Kidney (tissue), 14 donors: ENCODE data around the gene HSD11B1L. TPM values are rescaled to one million over a fixed set of nuclear protein-coding genes. Genes with fewer than 3 reads are reported as not detected.
A peak's percentile ranks its signal among the peaks of the same experiment; 100 is the strongest.

ENCODE experiments used
- DNase-seq, 5 donors: peaks; one replicate each; pipeline ENCODE4 v3.0.0-alpha.2; 2013 to 2020
- FAIRE-seq: peaks from 2 replicates; lab custom pipeline; 2012; peaks lifted over from hg19 to GRCh38; lab: Jason Lieb, UNC
- H3K27ac ChIP-seq, 2 donors: one replicate each; pipeline ENCODE4 v1.7.0; 2013; ENCODE audit warnings: low read depth in 2 of 2, low read length in 2 of 2, inconsistent platforms in 1 of 2
- H3K27me3 ChIP-seq: one replicate; pipeline ENCODE4 v1.7.1; 2013; ENCODE audit warnings: low read length, inconsistent platforms; ENCODE audit not compliant: control insufficient read depth, insufficient read depth
- H3K36me3 ChIP-seq, 3 donors: one replicate each; pipeline versions ENCODE4 v1.7.0 to v1.7.1; 2013; ENCODE audit warnings: low read length in 3 of 3, control low read depth in 1 of 3, inconsistent platforms in 1 of 3; ENCODE audit not compliant: insufficient read depth in 3 of 3, control insufficient read depth in 2 of 3
- H3K4me1 ChIP-seq, 3 donors: one replicate each; pipeline versions ENCODE4 v1.7.0 to v1.7.1; 2013; ENCODE audit warnings: low read length in 3 of 3, inconsistent platforms in 1 of 3, low read depth in 1 of 3; ENCODE audit not compliant: control insufficient read depth in 2 of 3, insufficient read depth in 2 of 3
- H3K4me3 ChIP-seq, 3 donors: one replicate each; pipeline versions ENCODE4 v1.7.0 to v1.8.1; 2013; ENCODE audit warnings: low read length in 3 of 3, control low read depth in 1 of 3, inconsistent platforms in 1 of 3
- H3K9ac ChIP-seq, 3 donors: one replicate each; pipeline versions ENCODE4 v1.7.0 to v1.7.1; 2013; ENCODE audit warnings: low read length in 3 of 3, control low read depth in 1 of 3, inconsistent platforms in 1 of 3
- H3K9me3 ChIP-seq, 3 donors: one replicate each; pipeline versions ENCODE4 v1.7.0 to v1.7.1; 2013; ENCODE audit warnings: low read length in 3 of 3, control low read depth in 1 of 3, inconsistent platforms in 1 of 3; ENCODE audit not compliant: control insufficient read depth in 2 of 3, insufficient read depth in 1 of 3
- CTCF ChIP-seq: IDR thresholded peaks from 3 replicates; pipeline ENCODE4 v1.5.1; 2012; ENCODE audit warnings: mild to moderate bottlenecking, moderate library complexity, borderline replicate concordance; ENCODE audit not compliant: insufficient read depth; ENCODE audit errors: extremely low read depth
- intact Hi-C: fragments of 100-400 bp; cut with DNase I; formaldehyde crosslinking; loops from one replicate; pipeline ENCODE4 v1.11.1; 2022
- polyA plus RNA-seq: library from polyadenylated mRNA; stranded (reverse); fragments of 350-450 nt; fragmentation: Illumina TruSeq; extraction: RNeasy Lipid Tissue Mini Kit (QIAGEN cat#74804); gene quantifications from one replicate; pipeline ENCODE4 v1.2.3, GENCODE V29; 2014; ENCODE audit warnings: low read depth, low replicate concordance; ENCODE audit not compliant: insufficient read depth
- total RNA-seq: library from RNA; stranded (reverse); fragmentation: NEBNext Ultra II Directional; extraction: Animal tissue kit (Norgen Biotek cat#: 25700); gene quantifications from one replicate; pipeline ENCODE4 v1.2.1, GENCODE V29; 2021
- donor health status: control.
- donor health status: control.
- donor health status: control.
- donor health status: control.
- donor health status: control.
- donor health status: DM: yes; HTN: yes; CAD: no.
- donor health status: Normal renal cell carcinoma (clear cell type).

HSD11B1L gene
- total and polyA plus RNA-seq, 2 donors from 2014 or later = 7.8 to 29.9 TPM

GRCh38 chr19:5681391-5682106 lies 722 bp downstream of the HSD11B1L start:
- peak overlapping the region; percentile 39 to 99 (median 67) for H3K4me3 ChIP-seq
- intact Hi-C loops = no loop called here
- H3K9ac ChIP-seq = peak overlapping the region in 2 of 3 donors; percentile 43 to 49
- H3K27me3 ChIP-seq = no peaks in the 10 kb centered on the region
- DNase-seq (peak in 1 of 5 donors; percentile 65), FAIRE-seq (no peak)
- H3K4me1 ChIP-seq = peaks cover 0 to 12% (median 5%) of the 10 kb centered on the region in 3 donors
- no peaks in the 10 kb centered on the region for H3K36me3 ChIP-seq
- no peak for TF ChIP-seq CTCF
- no peaks in the 10 kb centered on the region for H3K9me3 ChIP-seq
- peak overlapping the region in 1 of 2 donors; percentile 94 for H3K27ac ChIP-seq

GRCh38 chr19:5682107-5682482 lies 1.3 kb downstream of the HSD11B1L start:
- Histone ChIP-seq H3K9me3 (no peaks in the 10 kb centered on the region), H3K27me3 (no peaks in the 10 kb centered on the region), H3K9ac (no peak overlapping the region), H3K4me3 (no peak overlapping the region), H3K36me3 (no peaks in the 10 kb centered on the region), H3K4me1 (peaks cover 0 to 12% (median 5%) of the 10 kb centered on the region in 3 donors), H3K27ac (no peak overlapping the region)
- FAIRE-seq = no peak
- intact Hi-C loops = no loop called here
- TF ChIP-seq CTCF = no peak
- peak in 1 of 5 donors; percentile 58 for DNase-seq

GRCh38 chr19:5683177-5683886 lies 2.5 kb downstream of the HSD11B1L start:
- no peak for TF ChIP-seq CTCF
- H3K9me3 ChIP-seq = no peaks in the 10 kb centered on the region
- no peak for FAIRE-seq
- peaks cover 0 to 14% (median 5%) of the 10 kb centered on the region in 3 donors for H3K4me1 ChIP-seq
- no peak for DNase-seq
- intact Hi-C loops = no loop called here
- H3K27ac ChIP-seq = no peak overlapping the region
- no peaks in the 10 kb centered on the region for H3K36me3 ChIP-seq
- H3K4me3 ChIP-seq = no peak overlapping the region
- H3K9ac ChIP-seq = no peak overlapping the region
- no peaks in the 10 kb centered on the region for H3K27me3 ChIP-seq
